WTC11 (cell line): Measurements from ENCODE around the gene GHRL. TPM values are rescaled to one million over a fixed set of nuclear protein-coding genes. Genes with fewer than 3 reads are reported as not detected.

Source experiments
- ATAC-seq: fragments of 200-7000 bp; cut with Tn5 transposase; 2 replicates; pipeline ENCODE4 v1.10.0; 2021; ENCODE audit warnings: mild to moderate bottlenecking, moderate library complexity
- CTCF ChIA-PET: fragments of 300-600 bp; sonication (Branson Sonifier 250); formaldehyde crosslinking; loops from one replicate; lab custom pipeline; 2021; ENCODE audit warnings: antibody characterized with exemption; lab: Charles Lee
- POLR2A ChIA-PET: fragments of 350-600 bp; sonication (Branson Sonifier 250); formaldehyde crosslinking; loops from one replicate; lab custom pipeline; 2021; ENCODE audit warnings: antibody characterized with exemption; lab: Charles Lee
- DNase-seq: peaks from one replicate; pipeline ENCODE4 v3.0.0; 2021; ENCODE audit warnings: low spot score
- H3K27ac Mint-ChIP-seq: 2 replicates; pipeline ENCODE4 v1.8.0; 2021; ENCODE audit warnings: mixed read lengths
- H3K27me3 Mint-ChIP-seq: 2 replicates; pipeline ENCODE4 v1.8.0; 2021; ENCODE audit warnings: low read depth, mild to moderate bottlenecking, moderate library complexity, mixed read lengths
- H3K36me3 Mint-ChIP-seq: 2 replicates; pipeline ENCODE4 v1.8.0; 2021; ENCODE audit warnings: mixed read lengths
- H3K4me1 Mint-ChIP-seq: 2 replicates; pipeline ENCODE4 v1.8.0; 2022; ENCODE audit warnings: mixed read lengths
- H3K4me3 Mint-ChIP-seq: 2 replicates; pipeline ENCODE4 v1.8.0; 2021; ENCODE audit warnings: mild to moderate bottlenecking, moderate library complexity, mixed read lengths
- H3K9me3 Mint-ChIP-seq: 2 replicates; pipeline ENCODE4 v1.8.0; 2021; ENCODE audit warnings: mixed read lengths
- ATF1 ChIP-seq: sonication (generic); formaldehyde crosslinking; IDR thresholded peaks from 2 replicates; pipeline ENCODE4 v1.8.1; 2023; ENCODE audit warnings: mild to moderate bottlenecking, moderate library complexity, missing genetic modification reagents
- CBFB ChIP-seq: sonication (generic); formaldehyde crosslinking; IDR thresholded peaks from 2 replicates; pipeline ENCODE4 v1.8.1; 2022; ENCODE audit warnings: mild to moderate bottlenecking, low read depth, missing genetic modification reagents
- ESRRA ChIP-seq: sonication (generic); formaldehyde crosslinking; IDR thresholded peaks from 2 replicates; pipeline ENCODE4 v1.8.1; 2022; ENCODE audit warnings: mild to moderate bottlenecking, missing genetic modification reagents, borderline replicate concordance
- GABPB1 ChIP-seq: sonication (generic); formaldehyde crosslinking; IDR thresholded peaks from 2 replicates; pipeline ENCODE4 v1.8.1; 2023; ENCODE audit warnings: mild to moderate bottlenecking, missing genetic modification reagents
- GRHL2 ChIP-seq: fragments of 250-450 bp; sonication (Bioruptor Pico); IDR thresholded peaks from 2 replicates; pipeline ENCODE4 v1.8.0; 2022; ENCODE audit warnings: mild to moderate bottlenecking, moderate library complexity; ENCODE audit not compliant: insufficient replicate concordance, severe bottlenecking
- IRF2 ChIP-seq: sonication (generic); formaldehyde crosslinking; IDR thresholded peaks from 2 replicates; pipeline ENCODE4 v1.8.0; 2022; ENCODE audit warnings: low read depth, missing genetic modification reagents, borderline replicate concordance
- MYBL2 ChIP-seq: sonication (generic); formaldehyde crosslinking; IDR thresholded peaks from 2 replicates; pipeline ENCODE4 v1.8.1; 2023; ENCODE audit warnings: mild to moderate bottlenecking, moderate library complexity, missing genetic modification reagents
- NR1H2 ChIP-seq: sonication (generic); formaldehyde crosslinking; IDR thresholded peaks from 2 replicates; pipeline ENCODE4 v1.9.0; 2021; ENCODE audit warnings: mild to moderate bottlenecking, moderate library complexity, missing genetic modification reagents
- RELA ChIP-seq: sonication (generic); formaldehyde crosslinking; IDR thresholded peaks from 2 replicates; pipeline ENCODE4 v1.8.1; 2022; ENCODE audit warnings: missing genetic modification reagents, mild to moderate bottlenecking, borderline replicate concordance
- SMAD3 ChIP-seq: sonication (generic); formaldehyde crosslinking; IDR thresholded peaks from 2 replicates; pipeline ENCODE4 v1.8.0; 2022; ENCODE audit warnings: missing genetic modification reagents, mild to moderate bottlenecking, borderline replicate concordance
- TEAD1 ChIP-seq: sonication (generic); formaldehyde crosslinking; IDR thresholded peaks from 2 replicates; pipeline ENCODE4 v1.8.0; 2022; ENCODE audit warnings: mild to moderate bottlenecking, missing genetic modification reagents
- ZMAT4 ChIP-seq: fragments of 250-450 bp; sonication (Bioruptor Pico); IDR thresholded peaks from 2 replicates; pipeline ENCODE4 v1.9.0; 2021; ENCODE audit warnings: mild to moderate bottlenecking
- ZNF138 ChIP-seq: sonication (generic); formaldehyde crosslinking; conservative IDR thresholded peaks from 2 replicates; pipeline ENCODE4 v1.8.1; 2022; ENCODE audit warnings: mild to moderate bottlenecking, moderate library complexity, missing genetic modification reagents
- ZNF671 ChIP-seq: fragments of 250-450 bp; sonication (Bioruptor Pico); IDR thresholded peaks from 2 replicates; pipeline ENCODE4 v1.8.0; 2021; ENCODE audit warnings: mild to moderate bottlenecking
- total RNA-seq: library from RNA; stranded (reverse); gene quantifications from 3 replicates; pipeline ENCODE4 v1.2.3, GENCODE V29; 2021
- TF ChIP-seq, protein P1 (sequence below): sonication (generic); formaldehyde crosslinking; IDR thresholded peaks from 2 replicates; pipeline ENCODE4 v1.8.1; 2023; ENCODE audit warnings: mild to moderate bottlenecking, missing genetic modification reagents, borderline replicate concordance
- TF ChIP-seq, protein P2 (sequence below): sonication (generic); formaldehyde crosslinking; IDR thresholded peaks from 2 replicates; pipeline ENCODE4 v1.8.1; 2023; ENCODE audit warnings: mild to moderate bottlenecking, missing genetic modification reagents, moderate library complexity
- TF ChIP-seq, protein P3 (sequence below): sonication (generic); formaldehyde crosslinking; IDR thresholded peaks from 2 replicates; pipeline ENCODE4 v1.8.1; 2022; ENCODE audit warnings: mild to moderate bottlenecking, moderate library complexity, missing genetic modification reagents
- TF ChIP-seq, protein P4 (sequence below): fragments of 250-450 bp; sonication (Bioruptor Pico); IDR thresholded peaks from 2 replicates; pipeline ENCODE4 v1.8.0; 2021; ENCODE audit warnings: mild to moderate bottlenecking
- TF ChIP-seq, protein P5 (sequence below): sonication (generic); formaldehyde crosslinking; IDR thresholded peaks from 2 replicates; pipeline ENCODE4 v1.8.1; 2022; ENCODE audit warnings: low read depth, missing genetic modification reagents, borderline replicate concordance
- TF ChIP-seq, protein P6 (sequence below): sonication (generic); formaldehyde crosslinking; IDR thresholded peaks from 2 replicates; pipeline ENCODE4 v1.8.0; 2023; ENCODE audit warnings: mild to moderate bottlenecking, missing genetic modification reagents

GHRL gene
- total RNA-seq, 1 experiment from 2014 or later: 0.35 TPM

- TF ChIP-seq GABPB1 (no peak), CBFB (CRISPR knock-in tag) (no peak), ZNF671 (no peak), IRF2 (no peak), ESRRA (CRISPR knock-in tag) (no peak)
- TF ChIP-seq, protein P1, sequence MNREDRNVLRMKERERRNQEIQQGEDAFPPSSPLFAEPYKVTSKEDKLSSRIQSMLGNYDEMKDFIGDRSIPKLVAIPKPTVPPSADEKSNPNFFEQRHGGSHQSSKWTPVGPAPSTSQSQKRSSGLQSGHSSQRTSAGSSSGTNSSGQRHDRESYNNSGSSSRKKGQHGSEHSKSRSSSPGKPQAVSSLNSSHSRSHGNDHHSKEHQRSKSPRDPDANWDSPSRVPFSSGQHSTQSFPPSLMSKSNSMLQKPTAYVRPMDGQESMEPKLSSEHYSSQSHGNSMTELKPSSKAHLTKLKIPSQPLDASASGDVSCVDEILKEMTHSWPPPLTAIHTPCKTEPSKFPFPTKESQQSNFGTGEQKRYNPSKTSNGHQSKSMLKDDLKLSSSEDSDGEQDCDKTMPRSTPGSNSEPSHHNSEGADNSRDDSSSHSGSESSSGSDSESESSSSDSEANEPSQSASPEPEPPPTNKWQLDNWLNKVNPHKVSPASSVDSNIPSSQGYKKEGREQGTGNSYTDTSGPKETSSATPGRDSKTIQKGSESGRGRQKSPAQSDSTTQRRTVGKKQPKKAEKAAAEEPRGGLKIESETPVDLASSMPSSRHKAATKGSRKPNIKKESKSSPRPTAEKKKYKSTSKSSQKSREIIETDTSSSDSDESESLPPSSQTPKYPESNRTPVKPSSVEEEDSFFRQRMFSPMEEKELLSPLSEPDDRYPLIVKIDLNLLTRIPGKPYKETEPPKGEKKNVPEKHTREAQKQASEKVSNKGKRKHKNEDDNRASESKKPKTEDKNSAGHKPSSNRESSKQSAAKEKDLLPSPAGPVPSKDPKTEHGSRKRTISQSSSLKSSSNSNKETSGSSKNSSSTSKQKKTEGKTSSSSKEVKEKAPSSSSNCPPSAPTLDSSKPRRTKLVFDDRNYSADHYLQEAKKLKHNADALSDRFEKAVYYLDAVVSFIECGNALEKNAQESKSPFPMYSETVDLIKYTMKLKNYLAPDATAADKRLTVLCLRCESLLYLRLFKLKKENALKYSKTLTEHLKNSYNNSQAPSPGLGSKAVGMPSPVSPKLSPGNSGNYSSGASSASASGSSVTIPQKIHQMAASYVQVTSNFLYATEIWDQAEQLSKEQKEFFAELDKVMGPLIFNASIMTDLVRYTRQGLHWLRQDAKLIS: no peak
These were observed 12.7 kb upstream of the GHRL start (continued) for GRCh38 chr3:10305331-10305902.

GRCh38 chr3:10304905-10305304 is 12.2 kb upstream of the GHRL start:
- H3K27ac Mint-ChIP-seq: no peak overlapping the region
- POLR2A ChIA-PET: no interaction called here

GRCh38 chr3:10303785-10304184 is 11.0 kb upstream of the GHRL start:
- peaks cover 72% of the 10 kb centered on the region for H3K36me3 Mint-ChIP-seq
- ChIA-PET CTCF (interaction anchor here (0.9 to 1.3 kb wide), 2 partner anchors 24 to 41 kb away, joined by 3 read pairs; no protein-coding TSS in a partner anchor), POLR2A (interaction anchor here (0.5 to 0.6 kb wide), 2 partner anchors 132 to 414 kb away, joined by 3 to 5 read pairs; partner anchors contain the start of gene JAGN1)
- no peaks in the 10 kb centered on the region for H3K4me1 Mint-ChIP-seq
- H3K4me3 Mint-ChIP-seq: no peak overlapping the region
- DNase-seq (no peak), ATAC-seq (0 out of 2 replicates have a peak, but pooled peaks have one; percentile 19)
- H3K9me3 Mint-ChIP-seq: no peaks in the 10 kb centered on the region
- no peaks in the 10 kb centered on the region for H3K27me3 Mint-ChIP-seq
- H3K27ac Mint-ChIP-seq: no peak overlapping the region
- TF ChIP-seq, protein P2, sequence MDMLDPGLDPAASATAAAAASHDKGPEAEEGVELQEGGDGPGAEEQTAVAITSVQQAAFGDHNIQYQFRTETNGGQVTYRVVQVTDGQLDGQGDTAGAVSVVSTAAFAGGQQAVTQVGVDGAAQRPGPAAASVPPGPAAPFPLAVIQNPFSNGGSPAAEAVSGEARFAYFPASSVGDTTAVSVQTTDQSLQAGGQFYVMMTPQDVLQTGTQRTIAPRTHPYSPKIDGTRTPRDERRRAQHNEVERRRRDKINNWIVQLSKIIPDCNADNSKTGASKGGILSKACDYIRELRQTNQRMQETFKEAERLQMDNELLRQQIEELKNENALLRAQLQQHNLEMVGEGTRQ (CRISPR knock-in tag): no peak
- no peak for TF ChIP-seq ZNF138
- no peak for TF ChIP-seq SMAD3 (CRISPR knock-in tag)
- TF ChIP-seq MYBL2: no peak
- no peak for TF ChIP-seq TEAD1 (CRISPR knock-in tag)
- no peak for TF ChIP-seq GRHL2 (CRISPR knock-in tag)
- TF ChIP-seq, protein P3, sequence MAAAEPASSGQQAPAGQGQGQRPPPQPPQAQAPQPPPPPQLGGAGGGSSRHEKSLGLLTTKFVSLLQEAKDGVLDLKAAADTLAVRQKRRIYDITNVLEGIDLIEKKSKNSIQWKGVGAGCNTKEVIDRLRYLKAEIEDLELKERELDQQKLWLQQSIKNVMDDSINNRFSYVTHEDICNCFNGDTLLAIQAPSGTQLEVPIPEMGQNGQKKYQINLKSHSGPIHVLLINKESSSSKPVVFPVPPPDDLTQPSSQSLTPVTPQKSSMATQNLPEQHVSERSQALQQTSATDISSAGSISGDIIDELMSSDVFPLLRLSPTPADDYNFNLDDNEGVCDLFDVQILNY (CRISPR knock-in tag): no peak
- TF ChIP-seq, protein P4, sequence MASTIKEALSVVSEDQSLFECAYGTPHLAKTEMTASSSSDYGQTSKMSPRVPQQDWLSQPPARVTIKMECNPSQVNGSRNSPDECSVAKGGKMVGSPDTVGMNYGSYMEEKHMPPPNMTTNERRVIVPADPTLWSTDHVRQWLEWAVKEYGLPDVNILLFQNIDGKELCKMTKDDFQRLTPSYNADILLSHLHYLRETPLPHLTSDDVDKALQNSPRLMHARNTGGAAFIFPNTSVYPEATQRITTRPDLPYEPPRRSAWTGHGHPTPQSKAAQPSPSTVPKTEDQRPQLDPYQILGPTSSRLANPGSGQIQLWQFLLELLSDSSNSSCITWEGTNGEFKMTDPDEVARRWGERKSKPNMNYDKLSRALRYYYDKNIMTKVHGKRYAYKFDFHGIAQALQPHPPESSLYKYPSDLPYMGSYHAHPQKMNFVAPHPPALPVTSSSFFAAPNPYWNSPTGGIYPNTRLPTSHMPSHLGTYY (CRISPR knock-in tag): no peak

More at GRCh38 chr3:10304905-10305304, 12.2 kb upstream of the GHRL start:
- no peak overlapping the region for H3K4me3 Mint-ChIP-seq
- H3K36me3 Mint-ChIP-seq: peaks cover 81% of the 10 kb centered on the region
- no peak for ATAC-seq
- no peak for DNase-seq
- CTCF ChIA-PET: interaction anchor here (0.8 to 1.3 kb wide), 3 partner anchors 15 to 43 kb away, joined by 3 read pairs; no protein-coding TSS in a partner anchor
- TF ChIP-seq ZMAT4 (CRISPR knock-in tag) (no peak), ATF1 (no peak), RELA (CRISPR knock-in tag) (no peak), NR1H2 (no peak)
- TF ChIP-seq, protein P5, sequence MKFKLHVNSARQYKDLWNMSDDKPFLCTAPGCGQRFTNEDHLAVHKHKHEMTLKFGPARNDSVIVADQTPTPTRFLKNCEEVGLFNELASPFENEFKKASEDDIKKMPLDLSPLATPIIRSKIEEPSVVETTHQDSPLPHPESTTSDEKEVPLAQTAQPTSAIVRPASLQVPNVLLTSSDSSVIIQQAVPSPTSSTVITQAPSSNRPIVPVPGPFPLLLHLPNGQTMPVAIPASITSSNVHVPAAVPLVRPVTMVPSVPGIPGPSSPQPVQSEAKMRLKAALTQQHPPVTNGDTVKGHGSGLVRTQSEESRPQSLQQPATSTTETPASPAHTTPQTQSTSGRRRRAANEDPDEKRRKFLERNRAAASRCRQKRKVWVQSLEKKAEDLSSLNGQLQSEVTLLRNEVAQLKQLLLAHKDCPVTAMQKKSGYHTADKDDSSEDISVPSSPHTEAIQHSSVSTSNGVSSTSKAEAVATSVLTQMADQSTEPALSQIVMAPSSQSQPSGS (CRISPR knock-in tag): no peak
- TF ChIP-seq, protein P6, sequence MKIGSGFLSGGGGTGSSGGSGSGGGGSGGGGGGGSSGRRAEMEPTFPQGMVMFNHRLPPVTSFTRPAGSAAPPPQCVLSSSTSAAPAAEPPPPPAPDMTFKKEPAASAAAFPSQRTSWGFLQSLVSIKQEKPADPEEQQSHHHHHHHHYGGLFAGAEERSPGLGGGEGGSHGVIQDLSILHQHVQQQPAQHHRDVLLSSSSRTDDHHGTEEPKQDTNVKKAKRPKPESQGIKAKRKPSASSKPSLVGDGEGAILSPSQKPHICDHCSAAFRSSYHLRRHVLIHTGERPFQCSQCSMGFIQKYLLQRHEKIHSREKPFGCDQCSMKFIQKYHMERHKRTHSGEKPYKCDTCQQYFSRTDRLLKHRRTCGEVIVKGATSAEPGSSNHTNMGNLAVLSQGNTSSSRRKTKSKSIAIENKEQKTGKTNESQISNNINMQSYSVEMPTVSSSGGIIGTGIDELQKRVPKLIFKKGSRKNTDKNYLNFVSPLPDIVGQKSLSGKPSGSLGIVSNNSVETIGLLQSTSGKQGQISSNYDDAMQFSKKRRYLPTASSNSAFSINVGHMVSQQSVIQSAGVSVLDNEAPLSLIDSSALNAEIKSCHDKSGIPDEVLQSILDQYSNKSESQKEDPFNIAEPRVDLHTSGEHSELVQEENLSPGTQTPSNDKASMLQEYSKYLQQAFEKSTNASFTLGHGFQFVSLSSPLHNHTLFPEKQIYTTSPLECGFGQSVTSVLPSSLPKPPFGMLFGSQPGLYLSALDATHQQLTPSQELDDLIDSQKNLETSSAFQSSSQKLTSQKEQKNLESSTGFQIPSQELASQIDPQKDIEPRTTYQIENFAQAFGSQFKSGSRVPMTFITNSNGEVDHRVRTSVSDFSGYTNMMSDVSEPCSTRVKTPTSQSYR (CRISPR knock-in tag): no peak
- no peaks in the 10 kb centered on the region for H3K9me3 Mint-ChIP-seq
- no peaks in the 10 kb centered on the region for H3K27me3 Mint-ChIP-seq
- H3K4me1 Mint-ChIP-seq: no peaks in the 10 kb centered on the region
